ENCODE results near the gene SLCO2B1.
A peak's percentile ranks its signal among the peaks of the same experiment; 100 is the strongest.
"Not testable (repeated sequence)": the region's sequence is repeated elsewhere in the genome, so short reads cannot be mapped to it uniquely, and the experiment has no call there.

Gene SLCO2B1, protein sequence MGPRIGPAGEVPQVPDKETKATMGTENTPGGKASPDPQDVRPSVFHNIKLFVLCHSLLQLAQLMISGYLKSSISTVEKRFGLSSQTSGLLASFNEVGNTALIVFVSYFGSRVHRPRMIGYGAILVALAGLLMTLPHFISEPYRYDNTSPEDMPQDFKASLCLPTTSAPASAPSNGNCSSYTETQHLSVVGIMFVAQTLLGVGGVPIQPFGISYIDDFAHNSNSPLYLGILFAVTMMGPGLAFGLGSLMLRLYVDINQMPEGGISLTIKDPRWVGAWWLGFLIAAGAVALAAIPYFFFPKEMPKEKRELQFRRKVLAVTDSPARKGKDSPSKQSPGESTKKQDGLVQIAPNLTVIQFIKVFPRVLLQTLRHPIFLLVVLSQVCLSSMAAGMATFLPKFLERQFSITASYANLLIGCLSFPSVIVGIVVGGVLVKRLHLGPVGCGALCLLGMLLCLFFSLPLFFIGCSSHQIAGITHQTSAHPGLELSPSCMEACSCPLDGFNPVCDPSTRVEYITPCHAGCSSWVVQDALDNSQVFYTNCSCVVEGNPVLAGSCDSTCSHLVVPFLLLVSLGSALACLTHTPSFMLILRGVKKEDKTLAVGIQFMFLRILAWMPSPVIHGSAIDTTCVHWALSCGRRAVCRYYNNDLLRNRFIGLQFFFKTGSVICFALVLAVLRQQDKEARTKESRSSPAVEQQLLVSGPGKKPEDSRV

DNA sequence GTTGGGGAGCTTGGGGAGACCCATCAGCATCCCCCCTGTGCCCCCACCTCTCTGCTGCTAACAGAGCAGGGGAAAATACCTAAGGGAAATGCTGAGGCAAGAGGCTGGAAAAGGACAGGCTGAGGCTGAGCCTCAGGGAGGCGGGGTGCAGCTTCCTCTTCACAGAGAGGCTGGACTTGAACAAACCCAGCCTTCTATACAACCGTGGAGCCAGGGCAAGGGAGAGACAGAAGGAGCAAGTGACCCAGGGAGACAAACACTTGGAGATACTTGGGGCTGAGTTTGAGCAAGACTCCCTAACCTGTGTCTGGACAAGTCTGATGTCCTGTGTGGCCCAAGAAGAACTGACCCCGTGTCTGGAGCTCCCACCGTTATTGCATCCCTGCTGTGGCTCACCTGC, at the start of gene SLCO2B1:
Gene SLCO2B1 (plus strand): TSS at position 229 of the 400 bp plus-strand sequence. CDS start 275 bp downstream, outside the sequence.
- DNase-seq (ENCODE audit: low read depth in 3 of 3): no peak

DNA sequence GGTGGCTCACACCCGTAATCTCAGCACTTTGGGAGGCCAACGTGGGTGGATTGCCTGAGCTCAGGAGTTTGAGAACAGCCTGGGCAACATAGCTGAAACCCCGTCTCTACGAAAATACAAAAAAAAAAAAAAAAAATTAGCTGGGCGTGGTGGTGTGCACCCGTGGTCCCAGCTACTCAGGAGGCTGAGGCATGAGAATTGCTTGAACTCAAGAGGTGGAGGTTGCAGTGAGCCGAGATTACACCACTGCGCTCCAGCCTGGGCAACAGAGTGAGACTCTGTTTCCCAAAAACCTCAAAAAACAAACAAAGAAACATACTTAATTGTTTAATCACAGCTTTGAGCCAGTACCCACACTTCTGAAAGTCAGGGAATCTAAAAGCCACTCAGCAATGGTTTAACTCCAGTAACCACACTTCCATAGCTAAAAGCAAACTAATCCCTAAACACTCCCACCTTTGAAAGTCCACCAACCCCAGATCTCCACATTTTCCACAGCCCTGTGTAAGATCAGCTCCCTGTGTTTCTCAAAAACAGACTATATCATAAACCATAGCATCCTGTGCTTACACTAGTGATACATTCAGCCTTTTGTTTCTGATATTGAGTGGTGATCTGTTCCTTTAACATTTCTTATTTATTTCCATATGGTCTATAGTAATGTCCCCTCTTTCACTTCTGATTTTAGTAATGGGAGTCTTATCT, 49.3 kb upstream of the SLCO2B1 start:
- no peak for DNase-seq (ENCODE audit: low read depth in 3 of 3)

DNA sequence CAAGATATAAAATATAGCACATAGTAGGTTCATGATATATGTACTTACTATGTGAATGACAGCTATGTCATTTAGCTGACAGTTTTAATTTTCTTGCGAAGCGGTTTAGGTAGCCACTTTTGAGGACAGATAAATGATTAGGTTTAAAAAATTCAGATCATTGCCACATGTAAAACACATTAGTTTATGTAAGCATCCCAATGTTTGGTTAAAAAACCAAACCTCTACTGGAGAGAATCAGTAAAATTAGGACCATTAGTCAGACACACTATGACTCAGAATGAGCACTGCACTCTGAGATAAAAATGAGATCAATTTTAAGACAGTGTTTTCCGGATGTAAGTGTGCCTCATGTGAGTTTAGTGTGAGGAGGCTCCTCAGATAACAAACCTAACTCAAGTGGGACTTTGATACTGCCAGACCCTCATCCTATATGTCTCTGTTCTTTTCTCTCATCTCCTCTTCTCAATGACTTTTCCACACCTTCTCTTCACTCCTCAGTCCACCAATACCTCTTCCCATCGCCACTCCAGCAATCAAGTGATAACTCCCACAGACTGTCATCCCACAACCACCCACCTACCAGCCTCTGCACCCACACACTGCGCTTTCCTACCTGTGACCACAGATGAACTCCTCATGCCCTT, 47.4 kb upstream of the SLCO2B1 start:
- DNase-seq (ENCODE audit: low read depth in 3 of 3): no peak

DNA sequence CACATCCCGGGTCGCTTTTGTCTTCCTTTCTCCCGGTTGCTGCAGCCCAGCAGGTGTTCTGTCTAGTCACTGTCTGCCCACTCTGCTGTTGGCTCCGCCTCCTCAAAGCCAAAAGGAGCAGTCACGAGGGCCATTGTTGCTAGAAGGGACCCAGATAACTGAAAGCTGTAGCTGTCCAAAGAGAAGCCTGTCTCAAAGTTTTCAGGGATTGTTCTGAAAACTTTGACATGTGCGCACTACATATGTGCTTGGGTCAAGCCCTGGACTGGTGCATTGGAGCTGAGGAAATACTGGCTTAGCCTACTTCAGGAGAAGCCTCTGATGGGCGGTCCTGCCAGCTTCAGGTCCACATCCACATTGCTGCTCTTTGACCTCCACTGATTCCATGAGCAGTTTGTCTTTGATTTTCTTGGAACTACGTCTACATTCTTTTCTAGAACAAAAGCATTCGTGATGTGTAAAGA, 45.4 kb upstream of the SLCO2B1 start:
- no peak for DNase-seq (ENCODE audit: low read depth in 3 of 3)

DNA sequence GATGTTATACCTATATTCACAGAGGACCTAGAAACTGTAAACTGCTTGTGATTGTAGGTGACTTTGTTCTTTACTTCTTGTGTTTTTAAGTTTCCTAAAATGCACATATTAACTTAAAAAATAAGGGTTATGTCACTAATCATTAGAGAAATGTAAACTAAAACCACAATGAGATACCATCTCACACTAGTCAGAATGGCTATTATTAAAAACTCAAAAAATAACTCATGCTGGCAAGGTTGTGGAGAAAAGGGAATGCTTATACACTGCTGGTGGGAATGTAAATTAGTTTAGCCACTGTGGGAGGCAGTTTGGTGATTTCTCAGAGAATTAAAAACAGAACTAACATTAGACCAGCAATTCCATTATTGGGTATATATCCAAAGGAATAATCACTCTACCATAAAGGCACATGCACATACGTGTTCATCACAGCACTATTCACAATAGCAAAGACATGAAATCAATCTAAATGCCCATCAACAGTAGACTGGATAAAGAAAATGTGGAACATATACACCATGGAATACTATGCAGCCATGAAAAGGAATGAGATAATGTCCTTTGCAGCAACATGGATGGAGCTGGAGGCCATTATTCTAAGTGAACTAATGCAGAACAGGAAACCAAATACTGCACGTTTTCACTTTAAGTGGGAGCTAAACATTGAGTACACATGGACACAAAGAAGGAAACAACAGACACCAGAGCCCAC, 44.8 kb upstream of the SLCO2B1 start:
- not testable (repeated sequence) for DNase-seq (ENCODE audit: low read depth in 3 of 3)

DNA sequence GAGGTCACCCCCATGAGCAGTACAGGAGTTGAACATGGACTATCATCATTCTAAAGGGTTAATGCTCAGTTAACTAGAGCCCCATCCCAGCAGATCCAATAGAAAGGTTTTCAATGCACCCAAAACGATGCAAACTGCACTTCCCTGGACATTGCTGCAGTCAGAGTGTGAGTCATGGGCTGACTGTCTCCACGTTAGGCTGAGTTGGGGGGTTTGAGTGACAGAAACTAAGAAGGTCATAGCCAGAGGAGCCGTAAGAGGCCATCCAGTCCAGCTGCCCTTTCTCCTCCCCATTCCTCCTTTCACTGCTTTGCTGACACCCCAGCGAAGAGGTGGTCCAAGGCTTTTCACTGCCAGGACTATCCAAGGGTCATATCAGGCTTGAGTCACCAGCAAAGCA, 43.7 kb upstream of the SLCO2B1 start:
- DNase-seq (ENCODE audit: low read depth in 3 of 3): no peak

DNA sequence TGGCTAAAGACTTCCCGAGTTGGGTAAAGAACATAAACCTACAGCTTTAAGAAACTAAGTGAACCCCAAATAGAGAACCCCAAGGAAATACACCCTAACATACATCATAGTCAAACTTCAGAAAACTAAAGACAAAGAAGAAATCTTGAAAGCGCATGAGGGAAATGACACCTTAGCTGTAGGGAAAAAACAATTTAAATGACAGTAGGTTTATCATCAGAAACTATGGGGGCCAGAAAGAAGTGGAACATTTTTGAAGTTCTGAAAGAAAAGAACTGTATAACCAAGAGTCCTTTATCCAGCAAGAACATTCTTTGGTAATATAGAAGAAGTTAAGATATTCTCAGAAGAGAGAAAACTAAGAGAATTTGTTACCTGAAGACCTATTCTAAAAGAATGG, 38.7 kb upstream of the SLCO2B1 start:
- no peak for DNase-seq (ENCODE audit: low read depth in 3 of 3)

DNA sequence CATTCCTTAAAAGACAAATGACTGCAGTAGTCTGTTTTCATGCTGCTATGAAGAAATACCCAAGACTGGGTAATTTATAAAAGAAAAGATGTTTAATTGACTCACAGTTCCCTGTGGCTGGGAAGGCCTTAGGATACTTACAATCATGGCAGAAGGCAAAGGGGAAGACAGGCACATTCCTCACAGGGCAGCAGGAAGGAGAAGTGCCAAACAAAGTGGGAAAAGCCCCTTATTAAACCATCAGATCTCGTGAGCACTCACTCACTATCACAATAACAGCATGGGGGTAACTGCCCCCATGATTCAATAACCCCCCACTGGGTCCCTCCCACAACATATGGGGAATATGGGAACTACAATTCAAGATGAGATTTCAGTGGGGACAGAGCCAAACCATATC, 37.9 kb upstream of the SLCO2B1 start:
- no peak for DNase-seq (ENCODE audit: low read depth in 3 of 3)

DNA sequence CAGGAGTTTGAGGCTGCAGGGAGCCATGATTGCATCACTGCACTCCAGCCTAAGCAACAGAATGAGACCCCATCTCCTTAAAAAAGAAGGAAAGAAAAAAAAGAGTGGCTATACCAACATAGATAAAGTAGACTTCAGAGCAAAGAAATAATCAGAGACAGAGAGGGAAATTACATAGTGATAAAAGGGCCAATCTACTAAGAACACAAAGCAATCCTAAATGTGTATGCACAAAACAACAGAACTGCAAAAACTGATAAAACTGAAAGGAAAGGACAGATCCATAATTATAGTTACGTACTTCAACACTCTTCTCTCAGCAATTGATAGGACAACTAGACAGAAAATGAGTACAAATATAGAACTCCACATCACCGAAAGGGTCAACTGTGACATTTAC, 36.4 kb upstream of the SLCO2B1 start:
- no peak for DNase-seq (ENCODE audit: low read depth in 3 of 3)

DNA sequence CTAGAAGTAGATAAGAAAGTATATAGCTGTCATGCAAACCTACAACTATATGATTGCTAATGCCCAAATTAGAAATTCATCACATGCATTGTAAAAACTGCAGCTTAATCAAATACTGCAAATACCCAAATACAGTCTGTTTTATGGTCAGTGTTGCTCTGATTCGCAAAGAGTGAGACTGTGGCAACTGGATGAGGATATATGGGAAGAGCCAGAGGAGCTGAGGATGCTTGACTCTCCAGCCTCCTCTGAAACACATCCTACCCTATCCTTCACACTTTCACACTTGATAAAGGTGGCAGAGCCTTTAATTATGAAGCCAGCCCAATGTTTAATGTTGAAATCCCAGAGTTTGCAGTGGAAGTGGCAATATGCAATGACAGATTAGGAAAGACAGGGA, 32.3 kb upstream of the SLCO2B1 start:
- DNase-seq (ENCODE audit: low read depth in 3 of 3): no peak

DNA sequence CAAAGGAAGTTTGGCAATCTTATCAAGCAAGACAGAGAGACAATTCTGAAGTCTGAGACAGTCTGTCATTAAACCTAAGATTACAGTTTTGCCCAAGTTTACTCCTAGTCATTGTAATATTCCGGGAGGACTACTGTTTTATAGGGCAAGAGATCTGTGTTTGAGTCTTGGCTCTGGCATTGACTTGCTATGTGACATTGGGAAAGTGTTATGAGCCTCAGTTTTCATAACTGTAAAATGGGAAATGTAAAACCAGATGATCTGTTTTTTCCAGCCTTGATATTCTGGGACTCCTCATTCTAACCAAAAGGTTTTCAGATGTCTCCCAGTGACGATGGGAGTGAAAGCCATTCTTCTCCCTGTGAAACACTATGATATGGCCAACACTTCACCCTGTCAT, 24.3 kb upstream of the SLCO2B1 start:
- DNase-seq (ENCODE audit: low read depth in 3 of 3): no peak

DNA sequence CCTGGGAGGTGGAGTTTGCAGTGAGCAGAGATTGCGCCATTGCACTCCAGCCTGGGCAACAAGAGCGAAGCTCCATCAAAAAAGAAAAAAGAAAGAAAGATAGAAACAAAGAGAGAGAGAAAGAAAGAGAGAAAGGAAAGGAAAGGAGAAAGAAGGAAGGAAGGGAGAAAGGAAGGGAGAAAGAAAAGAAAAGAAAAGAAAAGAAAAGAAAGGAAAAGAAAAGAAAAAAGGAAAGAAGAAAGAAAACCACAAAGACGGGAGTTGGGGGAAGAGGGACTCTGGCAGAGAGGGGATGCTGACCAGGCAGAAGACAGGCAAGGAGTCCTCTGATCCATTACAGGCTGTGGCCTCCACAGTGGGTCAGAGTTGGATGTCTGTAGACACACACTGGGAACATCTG, 18.8 kb upstream of the SLCO2B1 start:
- DNase-seq (ENCODE audit: low read depth in 3 of 3): no peak

DNA sequence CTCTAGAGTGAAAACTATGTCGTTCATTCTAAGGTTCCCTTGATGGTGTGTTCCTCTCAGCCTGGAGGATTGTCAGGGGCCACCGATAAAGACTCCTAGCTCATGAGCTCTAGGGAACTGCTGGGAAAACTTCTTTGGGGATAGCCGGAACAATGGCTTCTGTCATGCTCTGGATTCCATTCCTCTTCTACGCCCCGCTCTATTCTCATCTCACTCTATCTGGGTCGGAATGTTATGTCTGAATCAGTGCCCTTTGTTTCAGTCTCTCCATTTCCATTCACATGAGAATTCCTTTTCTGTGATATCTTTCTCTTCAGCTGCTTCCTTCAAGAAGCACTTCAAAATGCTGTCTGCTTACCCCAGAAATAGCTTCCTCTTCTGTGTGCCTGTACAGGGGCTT, 16.9 kb upstream of the SLCO2B1 start:
- DNase-seq (ENCODE audit: low read depth in 3 of 3): no peak

DNA sequence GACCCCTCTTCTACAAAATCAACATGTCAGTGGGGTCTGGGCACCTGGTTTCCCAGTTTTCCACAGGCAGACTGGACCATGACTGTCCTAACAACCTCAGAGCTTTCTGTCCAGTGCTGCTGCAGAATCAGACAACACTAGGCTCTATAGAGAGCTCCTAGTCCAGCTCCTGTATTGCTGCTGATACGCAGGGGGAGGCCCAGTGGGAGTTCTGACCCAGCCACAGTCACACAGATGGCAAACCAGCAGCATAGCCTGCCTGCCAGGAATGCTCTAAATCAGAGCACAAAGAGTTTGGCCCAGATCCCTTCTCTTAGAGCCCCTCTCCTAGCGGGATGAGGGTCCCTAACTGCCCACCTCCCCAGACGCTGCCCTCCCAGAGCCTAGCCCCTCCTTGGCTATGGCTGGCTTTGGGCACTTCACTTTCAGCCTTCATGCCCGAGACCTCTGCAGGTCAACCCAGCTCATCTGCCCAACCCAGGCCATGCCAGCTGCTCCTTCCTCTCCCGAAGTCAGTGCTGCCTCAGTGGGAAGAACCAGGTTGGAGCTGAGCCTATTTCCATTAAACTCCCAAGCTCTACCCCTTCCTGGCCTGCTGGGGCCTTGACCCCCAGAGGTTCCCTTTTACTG, 15.8 kb upstream of the SLCO2B1 start:
- DNase-seq (ENCODE audit: low read depth in 3 of 3): no peak

DNA sequence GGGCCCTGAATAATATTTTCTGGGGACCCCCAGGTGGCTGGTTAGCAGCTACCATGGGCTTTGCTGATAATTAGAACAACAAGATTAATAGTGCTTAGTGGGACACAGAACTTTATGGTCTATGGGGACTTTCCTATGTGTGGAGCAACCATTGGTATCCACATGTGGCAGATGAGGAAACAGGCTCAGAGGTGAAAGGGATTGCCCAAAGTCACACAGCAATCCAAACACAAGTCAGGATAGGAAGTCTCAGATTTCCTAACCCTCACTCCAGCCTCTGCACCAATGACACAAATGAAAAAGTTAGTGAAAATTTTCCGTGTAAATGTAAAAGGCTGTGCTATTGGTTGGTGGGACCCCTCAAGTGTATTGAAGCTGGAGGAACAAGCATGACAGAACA, 15.3 kb upstream of the SLCO2B1 start:
- DNase-seq (ENCODE audit: low read depth in 3 of 3): no peak

DNA sequence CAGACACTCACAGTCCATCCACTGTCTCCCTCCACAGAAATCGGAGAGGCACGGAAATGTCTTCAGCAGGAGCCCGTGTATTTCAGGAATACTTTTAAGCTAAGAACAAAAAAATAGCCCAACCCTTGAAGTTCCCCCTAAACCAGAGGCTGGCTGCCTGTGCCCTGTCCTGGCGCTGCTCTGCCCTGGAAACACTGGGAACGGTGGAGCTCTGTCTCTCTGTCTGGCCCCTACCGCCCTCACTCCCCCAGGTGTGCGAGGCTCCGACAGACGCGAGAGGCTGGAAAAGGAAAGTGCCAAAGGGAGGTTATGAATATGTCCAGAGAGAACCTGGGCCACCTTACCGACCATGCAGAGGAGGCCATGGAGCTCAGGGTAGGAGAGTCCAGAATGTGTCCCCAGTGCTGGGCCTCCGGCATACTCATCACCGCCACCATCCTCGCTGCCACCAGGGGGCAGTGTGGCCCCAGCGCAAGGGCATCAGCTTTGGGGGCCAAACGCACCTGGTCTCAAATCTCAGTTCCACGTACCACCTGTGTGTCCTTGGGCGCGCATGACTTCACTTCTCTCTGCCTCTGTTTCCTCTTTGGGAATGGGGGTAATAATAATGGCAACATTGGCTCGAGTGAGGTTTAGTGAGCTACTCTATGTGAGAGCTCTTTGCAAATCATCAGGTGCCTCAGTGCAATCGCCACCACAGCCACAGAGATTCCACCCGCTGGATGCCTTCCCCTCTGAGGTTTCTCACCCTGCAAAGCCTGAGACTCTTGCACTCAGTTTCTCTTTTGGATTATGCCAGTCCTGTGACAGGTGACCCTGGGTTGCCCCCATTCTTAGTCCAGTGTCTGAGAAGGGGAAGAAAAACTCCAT, 10.4 kb upstream of the SLCO2B1 start:
- DNase-seq (ENCODE audit: low read depth in 3 of 3): peak; percentile 49 to 69 (median 60)

DNA sequence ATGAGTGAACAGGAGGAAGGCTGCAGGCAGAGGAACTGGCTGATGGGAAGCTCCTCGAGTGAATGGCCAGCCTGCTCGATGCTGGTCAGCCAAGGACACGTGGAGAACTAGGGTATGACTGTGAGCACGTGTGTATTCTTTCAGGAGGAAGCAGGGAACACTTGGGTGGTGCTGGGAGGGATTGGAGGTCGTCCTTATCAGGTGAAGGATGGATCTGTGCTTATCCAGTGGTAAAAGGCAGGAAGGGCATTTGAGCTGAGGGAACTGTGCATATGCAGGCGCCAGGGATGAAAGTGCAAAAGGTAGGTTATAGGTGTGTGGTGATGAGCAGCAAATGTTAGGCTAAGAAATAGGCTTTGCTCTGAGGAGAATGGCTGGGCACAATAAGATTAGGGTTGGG, 9.7 kb upstream of the SLCO2B1 start:
- no peak for DNase-seq (ENCODE audit: low read depth in 3 of 3)

DNA sequence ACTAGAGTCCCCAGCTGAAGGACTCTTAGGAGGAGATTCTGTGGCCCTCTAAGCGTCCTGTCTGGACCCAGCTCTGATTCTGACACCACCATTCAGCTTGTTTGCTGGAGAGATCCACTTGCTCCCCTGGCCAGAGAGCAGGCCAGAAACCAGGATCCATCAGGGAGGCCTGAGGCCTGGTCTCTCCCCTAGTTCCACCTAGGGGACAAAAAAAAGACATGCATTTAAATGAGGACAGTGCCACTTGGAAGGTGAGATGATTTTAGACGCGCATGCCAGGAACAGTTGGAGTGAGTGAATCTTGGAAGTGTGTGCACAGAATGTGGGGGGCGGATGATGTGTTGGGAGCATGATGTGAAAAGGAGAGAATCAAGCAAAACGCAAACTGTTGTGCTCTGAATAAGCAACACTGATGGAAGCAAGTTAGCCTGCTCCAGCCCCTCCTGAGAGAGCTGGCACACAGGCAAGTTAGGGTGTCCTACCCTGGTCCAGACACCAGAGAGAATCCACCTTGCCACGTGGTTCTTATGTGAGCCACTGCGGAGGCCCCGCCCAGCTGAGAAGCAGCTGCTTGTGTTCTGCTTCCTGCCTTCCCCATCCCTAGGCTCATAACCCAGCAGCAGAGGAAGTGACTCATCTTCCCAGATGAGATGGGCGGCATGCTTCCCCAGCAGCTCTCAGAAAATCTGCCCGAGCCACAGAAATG, 8.0 kb upstream of the SLCO2B1 start:
- DNase-seq (ENCODE audit: low read depth in 3 of 3): peak; percentile 58 to 74 (median 65)

DNA sequence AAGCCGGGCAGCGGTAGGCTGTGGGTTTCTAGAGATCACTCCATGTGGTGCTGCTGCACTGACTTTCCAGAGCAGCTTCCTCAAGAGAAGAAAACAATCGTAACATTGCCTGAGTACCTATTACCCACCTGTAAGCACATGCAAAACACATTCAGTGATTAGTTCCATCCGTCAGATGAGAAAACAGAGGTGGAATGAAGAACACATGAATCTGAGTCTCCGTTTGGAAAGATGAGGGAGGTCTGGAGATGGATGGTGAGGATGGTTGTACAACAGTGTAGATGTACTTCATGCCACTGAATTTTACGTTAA, 7.5 kb upstream of the SLCO2B1 start:
- no peak for DNase-seq (ENCODE audit: low read depth in 3 of 3)

DNA sequence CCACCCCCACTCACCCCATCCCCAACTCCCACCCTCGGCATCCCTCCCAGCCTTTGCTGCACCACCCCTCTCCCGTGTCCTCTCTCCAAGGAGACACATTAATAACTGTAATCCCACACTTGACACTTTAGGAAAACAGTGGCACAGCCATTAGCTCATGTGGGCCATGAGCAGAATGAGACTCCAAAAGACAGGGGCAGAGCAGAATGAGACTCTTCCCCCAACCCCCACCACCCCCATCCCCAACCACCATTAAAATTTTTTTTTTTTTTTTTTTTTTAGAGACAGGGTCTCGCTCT, 6.2 kb upstream of the SLCO2B1 start:
- DNase-seq (ENCODE audit: low read depth in 3 of 3): no peak
